ENCODE data around the gene DHFR2.
"Not testable (repeated sequence)": the region's sequence is repeated elsewhere in the genome, so short reads cannot be mapped to it uniquely, and the experiment has no call there.

Gene DHFR2
- total RNA-seq = 16.8 to 19.1 reads per million in 2 experiments

DNA sequence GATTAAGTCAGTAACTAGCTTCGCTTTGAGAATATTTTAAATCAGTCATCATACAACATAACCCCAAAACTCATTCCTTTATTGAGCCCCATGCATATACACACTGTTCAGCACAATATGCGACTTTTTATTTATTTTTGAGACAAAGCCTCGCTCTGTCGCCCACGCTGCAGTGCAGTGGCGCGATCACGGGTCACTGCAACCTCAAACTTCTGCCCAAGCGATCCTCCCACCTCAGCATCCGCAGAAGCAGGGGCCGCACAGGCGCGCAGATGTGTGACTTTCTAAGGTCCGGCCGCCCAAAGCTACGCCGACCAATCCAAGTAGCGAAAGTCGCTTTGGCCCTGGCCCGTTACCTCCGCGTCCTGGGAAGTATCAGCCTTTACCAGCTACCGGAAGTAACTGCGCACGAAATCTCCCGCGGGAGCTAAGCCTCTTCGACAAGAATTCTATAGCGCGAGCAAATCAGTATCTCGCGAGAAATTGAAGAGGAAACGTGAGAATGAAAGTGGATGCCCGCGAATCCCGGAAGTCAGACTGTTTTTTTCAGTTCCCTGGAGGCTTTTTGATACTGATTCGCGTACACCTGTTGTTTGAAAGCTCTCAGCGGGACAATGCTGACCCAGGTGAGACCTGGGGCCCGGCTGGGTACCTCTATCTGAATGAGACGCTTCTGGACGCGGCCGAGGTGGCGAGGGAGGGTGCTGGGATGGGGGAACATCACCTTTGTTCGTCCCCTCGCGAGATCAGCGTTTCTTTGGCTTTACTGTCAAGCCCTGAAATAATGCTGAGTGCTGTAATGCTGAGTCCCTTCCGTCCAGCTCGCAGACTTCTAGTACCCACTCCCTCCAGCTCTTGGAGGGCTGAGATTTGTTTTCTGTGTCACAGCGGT is at the start of gene DHFR2, which contains the start of gene NSUN3:
Gene DHFR2, minus strand, starts transcription at position 404 of the 892 bp plus-strand sequence. CDS start 1,405 bp downstream, outside the sequence.
Gene NSUN3, plus strand, starts transcription at position 549 of the 892 bp plus-strand sequence. Its CDS starts 66 bp downstream, at position 615.
- DNase-seq (ENCODE audit: low read depth) = peak; percentile 76

DNA sequence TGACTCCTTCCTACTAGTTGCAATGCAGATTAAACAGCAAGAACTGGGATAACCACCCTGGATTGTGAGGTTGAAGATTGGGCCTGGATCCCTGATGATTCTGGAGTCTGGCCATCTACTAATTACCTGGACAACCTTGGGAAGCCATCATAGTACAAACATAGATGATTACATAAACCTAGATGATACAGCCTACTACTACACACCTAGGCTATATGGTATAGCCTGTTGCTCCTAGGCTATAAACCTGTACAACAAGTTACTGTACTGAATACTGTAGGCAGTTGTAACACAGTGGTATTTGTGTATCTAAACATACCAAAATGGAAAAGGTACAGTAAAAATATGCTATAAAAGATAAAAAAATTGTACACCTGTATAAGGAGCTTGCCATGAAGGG is 48.1 kb upstream of the DHFR2 start:
- DNase-seq (ENCODE audit: low read depth) = no peak

DNA sequence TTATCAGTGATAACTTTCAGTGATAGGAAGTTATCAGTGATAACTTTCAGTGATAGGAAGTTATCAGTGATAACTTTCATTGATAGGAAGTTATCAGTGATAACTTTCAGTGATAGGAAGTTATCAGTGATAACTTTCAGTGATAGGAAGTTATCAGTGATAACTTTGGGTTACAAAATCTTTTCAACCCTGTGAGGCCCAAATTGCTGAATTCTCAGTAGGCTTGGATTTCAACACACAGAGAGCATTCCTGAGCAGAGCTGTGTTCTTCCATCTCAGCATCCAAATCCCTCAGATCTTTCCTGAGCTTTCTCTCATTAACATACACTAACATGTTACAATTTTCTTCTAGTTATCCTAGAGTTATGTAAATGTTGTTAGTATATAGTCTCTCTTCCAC is 47.5 kb upstream of the DHFR2 start:
- DNase-seq (ENCODE audit: low read depth) = not testable (repeated sequence)

DNA sequence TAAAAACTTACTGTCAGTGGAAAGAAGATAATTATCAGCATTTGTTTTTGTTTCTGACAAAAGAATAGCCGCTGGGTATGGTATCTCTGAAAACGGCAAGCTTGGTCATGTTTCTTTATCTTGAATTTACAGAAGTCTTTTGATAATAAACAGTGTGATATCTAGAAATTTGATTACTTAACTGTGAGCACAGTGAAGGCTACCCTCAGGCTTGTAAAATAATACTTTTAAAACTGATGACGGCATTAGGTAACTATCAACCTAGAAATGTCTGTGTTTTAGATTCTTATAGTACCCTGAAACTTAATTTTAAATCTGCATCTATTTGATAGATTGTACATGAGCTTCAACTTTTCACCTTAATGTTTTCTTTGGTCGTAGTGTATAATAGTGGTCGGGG is 43.6 kb upstream of the DHFR2 start:
- DNase-seq (ENCODE audit: low read depth) = no peak

DNA sequence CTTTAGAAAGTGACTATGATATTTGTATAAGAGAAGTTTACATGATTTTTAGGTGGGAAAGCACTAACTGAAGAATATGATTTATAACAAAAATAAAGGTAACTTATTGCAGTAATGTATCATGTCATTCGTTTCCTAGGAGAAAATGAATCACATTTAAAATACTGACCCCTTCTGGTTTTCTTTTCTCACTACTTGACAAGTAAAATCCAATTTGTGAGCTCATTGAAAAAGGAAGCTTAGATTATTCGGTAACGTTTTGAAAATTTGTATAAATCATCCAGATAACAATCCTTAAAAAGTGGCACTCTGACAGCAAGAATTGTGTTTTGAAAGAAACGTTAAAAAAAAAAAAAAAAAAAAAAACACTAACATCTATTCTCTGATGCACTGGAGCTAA is 39.1 kb upstream of the DHFR2 start:
- DNase-seq (ENCODE audit: low read depth) = no peak

DNA sequence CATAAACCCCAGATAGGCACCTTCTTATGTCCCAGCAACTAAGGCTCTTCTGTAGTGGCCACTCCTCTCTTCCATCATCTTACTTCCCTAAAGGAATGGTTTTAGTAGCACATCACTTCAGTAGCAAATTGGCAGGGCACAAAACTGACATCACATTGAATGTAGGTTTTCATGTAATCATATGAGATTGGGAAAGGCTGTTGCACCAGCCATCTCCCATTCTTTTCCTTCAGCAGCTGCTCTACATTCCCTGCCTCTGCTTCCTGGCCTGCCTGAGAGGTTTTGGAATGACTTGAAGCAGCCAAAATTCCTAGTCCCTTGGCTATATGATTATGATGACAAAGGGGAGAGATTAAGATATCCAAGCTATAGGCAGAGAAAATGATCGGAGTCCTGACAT is 36.6 kb upstream of the DHFR2 start:
- DNase-seq (ENCODE audit: low read depth) = no peak

DNA sequence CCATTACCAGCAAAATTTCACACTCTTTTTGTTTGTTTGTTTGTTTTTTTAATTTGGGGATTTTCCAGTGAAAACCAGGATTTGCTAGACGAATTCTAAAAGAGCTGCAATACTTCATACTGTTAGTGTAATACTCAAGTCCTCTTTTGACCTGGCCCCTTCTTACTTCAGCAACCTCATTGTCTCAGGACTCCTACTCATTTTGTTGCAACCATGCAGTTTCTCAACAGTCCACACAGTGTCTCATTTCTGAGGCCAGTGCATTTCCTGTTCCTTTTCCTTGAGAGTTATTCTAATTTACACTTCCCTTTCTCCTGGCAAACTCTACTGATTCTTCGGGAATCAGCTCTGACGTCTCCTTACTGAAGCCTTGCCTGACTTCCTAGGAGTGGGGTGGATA is 35.7 kb upstream of the DHFR2 start:
- DNase-seq (ENCODE audit: low read depth) = no peak

DNA sequence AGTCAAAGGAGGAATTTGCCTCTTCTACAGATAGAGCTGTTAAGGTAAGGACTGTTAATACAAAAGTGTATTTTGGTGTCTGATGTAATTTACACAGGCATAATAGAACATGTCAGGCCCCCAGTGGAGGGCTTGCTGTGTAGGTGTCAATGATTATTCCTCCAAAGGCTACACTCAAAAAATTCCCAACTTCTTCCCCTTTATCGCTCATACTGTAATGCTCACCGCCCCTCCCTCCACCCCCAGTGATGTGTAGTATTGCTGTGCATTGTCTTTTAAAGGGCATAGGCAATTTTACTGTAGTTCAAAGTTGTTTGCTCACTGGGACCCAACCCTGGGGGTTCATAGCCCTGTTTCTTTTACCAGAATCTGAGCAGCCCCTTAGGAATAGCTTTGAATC is 32.4 kb upstream of the DHFR2 start:
- DNase-seq (ENCODE audit: low read depth) = no peak

DNA sequence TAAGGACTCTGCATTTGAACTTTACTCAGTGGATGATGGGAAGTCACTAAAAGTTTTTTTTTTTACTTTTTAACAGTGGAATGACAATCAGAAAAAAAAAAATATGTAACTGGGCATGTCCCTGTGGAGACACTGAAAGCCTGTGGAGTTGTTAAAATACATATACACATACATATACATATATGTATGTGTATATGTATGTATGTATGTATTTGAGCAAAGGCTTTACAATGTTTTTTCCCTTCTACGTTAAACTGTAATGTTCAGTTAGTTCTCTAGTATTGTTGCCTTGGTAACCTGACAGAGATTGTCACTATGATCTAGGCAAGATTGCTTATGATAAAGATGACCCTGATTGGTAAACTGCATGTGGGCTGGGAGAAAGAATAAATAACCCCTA is 30.4 kb upstream of the DHFR2 start:
- no peak for DNase-seq (ENCODE audit: low read depth)

DNA sequence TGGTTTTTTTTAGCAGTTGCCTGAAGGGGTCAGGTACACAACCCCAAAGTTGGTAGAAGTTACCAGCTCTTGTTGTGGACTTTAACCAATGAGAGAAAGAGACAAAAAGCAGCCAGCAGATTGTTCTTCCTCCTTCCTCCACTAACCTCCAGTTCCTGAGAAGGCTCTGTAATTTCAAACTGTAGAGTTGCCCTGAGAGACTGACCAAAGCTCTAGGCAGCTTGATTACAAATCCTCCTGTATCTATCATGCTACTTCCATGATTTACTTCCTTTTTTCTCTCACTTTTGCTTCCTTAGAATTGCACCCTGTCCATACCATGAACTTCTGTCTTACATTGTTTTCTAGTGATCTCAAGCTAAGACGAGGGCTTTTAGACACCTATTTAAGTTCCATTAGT is 29.4 kb upstream of the DHFR2 start:
- no peak for DNase-seq (ENCODE audit: low read depth)

DNA sequence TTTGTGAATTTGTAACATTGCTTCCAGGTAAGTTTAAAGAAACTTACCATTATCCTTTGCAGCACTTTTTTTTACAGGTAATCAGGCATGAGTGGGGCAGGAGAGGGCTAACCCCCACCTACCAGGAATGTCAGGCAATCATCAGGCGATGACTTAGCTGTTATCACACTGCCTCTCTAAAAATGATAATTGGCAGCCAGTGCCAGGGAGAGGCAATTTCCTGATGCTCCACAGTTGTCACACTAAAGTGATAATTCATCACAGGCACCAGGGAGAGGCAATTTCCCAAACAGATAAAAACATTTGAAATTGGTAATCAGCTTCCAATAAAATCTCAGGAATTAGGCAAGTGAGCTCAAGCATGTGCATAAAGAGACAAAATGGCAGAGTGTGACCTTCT is 26.4 kb upstream of the DHFR2 start:
- DNase-seq (ENCODE audit: low read depth) = no peak

DNA sequence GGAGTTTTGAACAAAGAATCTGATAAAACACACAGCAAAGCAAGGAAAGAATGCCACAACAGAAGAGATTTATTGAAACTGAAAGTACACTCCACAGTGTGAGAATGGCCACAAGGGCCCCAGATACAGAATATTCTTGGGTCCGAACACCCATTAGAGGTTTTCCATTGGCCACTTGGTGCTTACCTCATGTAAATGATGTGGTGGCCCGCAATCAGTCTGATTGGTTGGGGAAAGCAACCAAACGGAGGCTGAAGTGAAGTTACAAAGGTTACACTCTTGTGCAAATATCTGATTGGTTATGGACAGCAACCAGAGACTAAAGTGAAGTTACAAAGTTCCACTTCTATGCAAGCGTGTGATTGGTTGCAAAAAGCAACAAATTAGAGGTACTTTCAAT is 20.5 kb upstream of the DHFR2 start:
- no peak for DNase-seq (ENCODE audit: low read depth)

DNA sequence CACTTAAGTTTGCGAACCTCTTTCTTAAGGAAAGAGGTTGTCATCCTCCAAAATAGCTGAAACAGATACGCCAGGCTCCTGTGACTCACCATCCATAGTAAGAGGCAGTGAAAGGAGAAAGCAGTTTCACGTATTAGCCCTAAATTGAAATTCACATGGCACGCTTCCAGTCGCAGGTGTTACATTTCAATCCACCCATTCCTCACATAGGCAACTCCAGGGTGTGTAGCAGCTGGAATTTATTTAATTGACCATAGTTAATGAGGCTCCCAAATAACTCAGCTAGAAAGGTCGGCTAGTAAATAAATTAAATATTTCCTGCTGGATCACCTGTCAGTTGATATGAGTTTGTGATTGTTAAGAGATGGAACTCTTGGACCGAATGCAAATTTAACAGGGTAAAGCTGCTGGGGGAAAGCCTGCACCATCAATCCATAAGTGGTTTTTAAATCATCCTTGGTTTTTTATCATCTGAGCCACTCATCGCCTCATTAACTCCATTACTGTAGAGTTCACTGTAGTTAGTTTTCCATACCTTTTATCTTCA is 19.7 kb upstream of the DHFR2 start:
- no peak for DNase-seq (ENCODE audit: low read depth)

DNA sequence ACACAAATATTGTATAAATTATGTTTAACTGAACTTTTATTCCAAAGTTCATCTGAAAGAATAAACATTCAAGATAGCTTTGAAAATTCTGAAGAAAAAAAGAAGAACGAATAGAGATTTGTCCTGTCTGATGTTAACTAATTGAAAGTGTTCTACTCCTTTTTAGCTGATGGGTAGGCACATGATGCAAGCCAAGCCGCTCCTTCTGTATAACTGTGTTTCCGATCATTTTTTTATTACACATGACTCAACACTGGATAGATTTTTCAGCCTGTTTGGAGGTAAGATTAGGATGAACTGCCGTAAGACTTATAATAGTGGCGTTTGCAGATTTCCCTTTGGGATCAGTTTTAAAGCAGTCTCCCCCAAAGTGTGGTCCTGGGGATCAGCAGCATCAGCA is 19.2 kb upstream of the DHFR2 start:
- DNase-seq (ENCODE audit: low read depth) = no peak

DNA sequence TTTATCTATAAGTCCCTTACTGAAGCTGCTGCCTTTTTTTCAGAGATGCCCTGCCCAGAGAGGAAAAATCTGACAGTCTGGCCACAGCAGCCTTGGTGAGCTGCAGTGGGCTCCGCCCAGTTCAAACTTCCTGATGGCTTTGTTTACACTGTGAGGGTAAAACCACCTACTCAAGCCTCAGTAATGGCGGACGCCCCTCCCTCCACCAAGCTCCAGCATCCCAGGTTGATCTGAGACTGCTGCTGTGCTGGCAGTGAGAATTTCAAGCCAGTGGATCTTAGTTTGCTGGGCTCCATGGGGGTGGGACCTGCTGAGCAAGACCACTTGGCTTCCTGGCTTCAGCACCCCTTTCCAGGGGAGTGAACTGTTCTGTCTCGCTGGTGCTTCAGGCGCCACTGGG is 17.8 kb upstream of the DHFR2 start:
- DNase-seq (ENCODE audit: low read depth) = not testable (repeated sequence)

DNA sequence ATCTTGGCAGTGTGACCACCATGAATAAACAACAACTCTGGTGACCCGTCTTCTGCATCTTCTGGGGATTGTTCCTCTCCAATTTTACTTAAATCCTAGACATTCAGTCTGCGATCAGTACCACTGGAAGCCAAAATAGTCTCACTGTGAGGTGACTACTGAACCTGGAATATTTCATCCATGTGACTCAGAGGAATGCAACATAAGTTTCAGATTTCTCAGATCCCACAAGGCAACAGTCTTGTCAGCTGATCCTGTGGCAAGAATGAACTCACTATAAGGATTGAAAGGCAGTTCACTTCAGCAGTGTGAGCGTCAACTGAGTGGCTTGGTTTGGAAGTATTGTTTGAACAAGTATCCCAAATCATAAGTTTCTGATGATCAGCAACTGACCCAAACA is 13.3 kb upstream of the DHFR2 start:
- DNase-seq (ENCODE audit: low read depth) = no peak

DNA sequence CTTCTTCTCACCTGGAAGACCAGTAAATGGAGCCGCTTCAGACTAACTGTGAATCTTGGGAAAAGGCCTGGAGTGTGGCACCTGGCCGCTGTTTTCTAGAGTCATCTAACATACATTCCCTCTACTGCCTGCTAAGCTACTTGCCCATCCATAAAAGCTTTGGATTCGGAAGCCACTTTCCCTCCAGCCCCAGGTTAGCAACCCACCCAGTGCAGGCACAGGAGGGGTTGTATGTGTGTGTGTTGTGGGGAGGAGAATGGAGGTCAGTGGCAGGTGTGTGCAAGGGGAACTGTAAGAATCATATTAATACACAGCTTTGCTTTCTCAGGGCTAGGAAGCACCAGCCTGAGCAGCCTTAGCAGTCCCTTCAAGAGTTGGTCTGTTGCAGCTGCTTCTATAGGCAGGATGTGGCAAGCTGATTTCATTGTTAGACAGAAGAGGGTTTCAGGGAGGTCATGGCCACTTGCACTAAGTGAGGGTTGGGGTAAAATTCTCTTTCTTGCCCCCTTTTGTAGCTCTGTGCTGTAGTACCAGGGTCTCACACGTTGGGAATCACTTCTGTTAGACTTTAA is 9.1 kb upstream of the DHFR2 start:
- DNase-seq (ENCODE audit: low read depth) = no peak

DNA sequence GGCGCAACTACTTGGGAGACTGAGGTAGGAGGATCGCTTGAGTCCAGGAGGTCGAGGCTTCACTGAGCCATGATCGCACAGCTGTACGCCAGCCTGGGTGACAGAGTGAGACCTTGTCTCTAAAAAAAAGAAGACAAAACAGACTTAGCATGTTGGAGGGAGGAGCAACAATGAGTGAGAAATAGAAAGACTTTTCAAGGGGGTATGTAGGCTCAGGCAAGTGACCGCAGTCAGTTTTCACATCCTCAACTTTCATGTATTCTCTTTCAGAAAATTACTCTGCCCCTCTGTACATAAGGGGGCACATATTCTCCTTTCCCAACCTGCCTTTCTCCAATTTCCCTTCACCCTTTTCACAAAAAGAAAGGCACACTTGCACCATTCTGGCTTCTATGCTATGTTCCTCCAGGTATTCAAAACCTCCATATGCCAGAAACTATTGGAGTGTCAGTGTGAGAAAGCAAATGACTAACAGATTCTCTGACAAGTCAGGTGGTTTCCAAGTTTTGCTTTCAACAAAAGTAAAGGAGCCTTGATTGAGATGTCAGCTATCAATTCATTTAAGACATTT is 7.7 kb upstream of the DHFR2 start:
- DNase-seq (ENCODE audit: low read depth) = no peak

DNA sequence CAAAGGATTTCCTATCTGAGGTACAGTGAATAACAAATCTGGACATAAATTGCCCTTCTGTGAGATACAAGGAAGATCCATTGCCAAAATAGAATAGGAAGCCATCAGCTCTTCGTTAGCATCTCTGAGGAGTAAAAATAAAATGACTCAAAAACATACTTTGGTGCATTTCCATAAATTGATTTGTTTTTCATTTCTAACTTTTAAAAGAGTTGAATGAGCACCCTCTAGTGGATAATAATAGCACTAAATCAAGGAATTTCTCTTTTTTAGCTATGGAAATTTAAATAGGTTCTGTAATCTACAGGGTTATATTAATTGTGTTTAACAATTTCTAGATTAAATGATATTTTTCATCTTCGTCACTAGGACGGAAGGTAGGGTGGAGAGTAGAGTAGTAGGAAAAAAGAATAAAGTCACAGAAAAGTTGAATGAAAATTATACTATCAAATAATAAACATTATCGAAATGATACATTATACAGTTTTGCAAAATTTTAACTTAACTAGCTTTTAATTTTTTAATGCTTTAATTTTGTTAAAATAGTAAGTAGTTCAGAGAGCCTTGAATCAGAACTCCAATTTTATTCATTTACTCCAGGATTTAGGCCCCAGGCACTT is 6.6 kb upstream of the DHFR2 start:
- no peak for DNase-seq (ENCODE audit: low read depth)

DNA sequence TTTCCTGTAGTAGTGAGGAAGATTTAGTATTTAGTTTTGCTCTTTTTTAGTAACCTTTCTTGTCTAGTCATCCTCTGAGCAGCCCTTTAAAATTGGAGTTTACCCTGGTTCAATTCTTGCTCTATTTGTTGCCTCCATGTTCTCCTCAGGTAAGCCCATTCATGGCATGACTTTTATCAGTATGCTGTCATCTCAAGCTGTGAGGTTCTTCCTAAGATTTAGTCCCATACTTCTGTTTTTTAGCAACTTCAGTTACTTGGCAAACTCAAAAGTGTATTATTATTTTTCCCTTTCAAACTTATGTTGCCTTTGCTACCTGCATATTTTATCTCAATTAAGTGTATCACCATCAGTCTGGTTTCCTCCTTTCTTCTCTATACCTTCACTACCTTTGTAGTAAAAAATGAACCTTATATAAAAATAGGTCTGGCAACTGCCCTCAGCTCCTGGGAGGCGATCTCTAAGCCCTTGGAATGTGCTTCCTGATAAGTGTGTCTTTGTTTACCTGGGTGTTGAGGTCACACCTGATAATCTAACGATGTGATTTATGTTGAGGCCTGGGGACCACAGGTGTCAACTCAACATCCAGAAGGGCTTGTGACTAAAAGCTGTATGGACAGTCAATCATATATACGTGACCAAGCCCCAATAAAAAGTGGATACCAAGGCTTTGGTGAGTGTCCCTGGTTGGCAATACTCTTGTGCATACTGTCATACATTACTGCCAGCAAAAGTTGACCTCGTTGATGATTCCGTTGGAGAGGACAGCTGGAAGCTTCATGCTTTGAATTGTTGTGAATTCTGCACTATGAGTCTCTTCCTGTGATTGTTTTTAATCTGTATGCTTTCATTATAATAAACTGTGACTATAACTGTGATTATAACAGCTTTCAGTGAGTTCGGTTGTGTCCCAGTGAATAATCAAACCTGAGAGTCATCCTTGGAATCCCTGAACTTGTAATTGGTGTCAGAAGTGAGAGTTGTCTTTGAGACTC is 4.1 kb upstream of the DHFR2 start:
- no peak for DNase-seq (ENCODE audit: low read depth)

DNA sequence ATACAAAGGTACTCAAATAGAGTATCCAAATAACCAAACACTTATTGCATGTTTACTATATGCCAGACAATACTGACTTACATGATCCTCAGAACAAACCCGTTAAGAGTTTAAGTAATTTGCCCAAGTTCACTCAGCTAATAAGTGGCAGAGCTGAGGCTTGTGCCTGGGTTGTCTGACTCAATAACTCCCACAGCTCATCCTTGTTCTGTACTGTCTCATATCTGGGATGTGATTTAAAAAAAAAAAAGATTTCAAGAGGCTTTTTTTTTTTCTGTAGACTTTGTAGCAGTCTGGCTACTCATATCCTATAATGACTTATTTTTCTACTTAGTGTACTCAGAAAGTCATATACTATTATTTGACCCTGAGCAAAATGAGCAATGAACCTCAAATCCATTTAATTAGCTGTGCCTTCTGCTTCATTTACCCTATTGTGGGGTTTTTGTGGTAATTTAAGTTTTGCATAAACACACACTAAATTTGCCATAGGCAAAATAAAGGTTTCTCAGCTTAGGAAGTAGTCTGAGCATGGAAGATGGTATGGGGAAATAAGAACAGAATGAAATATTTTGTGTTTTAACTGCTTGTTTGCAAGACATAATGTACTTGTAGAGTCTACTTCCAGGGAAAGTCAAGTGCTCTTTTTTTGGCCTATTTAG is 3.2 kb upstream of the DHFR2 start:
- DNase-seq (ENCODE audit: low read depth) = no peak

All from T follicular helper cell (primary cell).